T-helper 22 cell (primary cell): ENCODE results near the gene GRID2.
"Not testable (repeated sequence)": the region's sequence is repeated elsewhere in the genome, so short reads cannot be mapped to it uniquely, and the experiment has no call there.

ENCODE experiments used
- DNase-seq: peaks from one replicate; pipeline ENCODE4 v3.0.0-alpha.2; 2020; ENCODE audit warnings: low read depth

GRID2 gene

GRCh38 chr4:93199492-93199891, 895.7 kb downstream of the GRID2 start:
- no peak for DNase-seq

- DNase-seq: no peak
These were observed 897.8 kb downstream of the GRID2 start for GRCh38 chr4:93201471-93202096.

DNA sequence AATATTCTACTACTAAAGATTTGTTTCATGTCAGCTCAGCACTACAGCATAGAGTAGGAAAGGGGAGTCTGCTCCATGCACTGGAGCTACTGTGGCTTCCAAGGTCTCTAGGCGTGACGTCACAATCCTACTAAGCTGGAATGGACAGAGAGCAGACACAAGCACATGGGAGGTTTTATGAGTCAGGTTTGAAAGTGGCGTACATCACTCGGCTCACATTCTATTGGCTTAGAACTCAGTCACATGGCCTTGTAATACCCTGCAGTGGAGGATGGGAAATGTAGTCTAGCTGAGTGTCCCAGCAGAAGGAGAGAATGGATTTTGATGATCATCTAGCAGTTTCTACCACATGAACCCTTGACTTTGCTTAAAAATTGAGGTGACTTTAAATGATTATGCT, 899.9 kb downstream of the GRID2 start:
- no peak for DNase-seq

DNA sequence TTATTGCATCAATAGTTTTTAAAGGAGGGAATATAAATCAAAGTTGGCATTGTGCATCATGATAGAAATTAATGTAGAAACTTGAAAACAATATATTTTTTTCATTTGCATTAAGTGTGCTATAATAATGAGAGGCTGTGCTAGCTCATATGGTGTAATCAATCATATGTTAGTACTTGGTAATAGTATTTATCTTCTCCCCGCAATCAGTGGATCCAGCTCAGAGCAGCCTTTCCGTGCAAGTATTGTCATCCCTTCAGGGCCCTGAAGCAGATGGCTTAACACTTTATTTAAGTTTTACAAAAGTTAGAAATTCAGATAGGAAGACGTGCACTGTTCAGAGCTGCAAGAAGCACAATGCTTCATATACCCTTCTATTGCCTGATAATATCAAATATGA, 908.5 kb downstream of the GRID2 start:
- no peak for DNase-seq

- DNase-seq: no peak
These were observed 912.9 kb downstream of the GRID2 start for GRCh38 chr4:93216646-93217045.

GRCh38 chr4:93217431-93217830, 913.7 kb downstream of the GRID2 start:
- DNase-seq: no peak

- no peak for DNase-seq
These were observed 918.0 kb downstream of the GRID2 start for GRCh38 chr4:93221771-93222170.

- DNase-seq: no peak
These were observed 924.3 kb downstream of the GRID2 start for GRCh38 chr4:93228021-93228420.

DNA sequence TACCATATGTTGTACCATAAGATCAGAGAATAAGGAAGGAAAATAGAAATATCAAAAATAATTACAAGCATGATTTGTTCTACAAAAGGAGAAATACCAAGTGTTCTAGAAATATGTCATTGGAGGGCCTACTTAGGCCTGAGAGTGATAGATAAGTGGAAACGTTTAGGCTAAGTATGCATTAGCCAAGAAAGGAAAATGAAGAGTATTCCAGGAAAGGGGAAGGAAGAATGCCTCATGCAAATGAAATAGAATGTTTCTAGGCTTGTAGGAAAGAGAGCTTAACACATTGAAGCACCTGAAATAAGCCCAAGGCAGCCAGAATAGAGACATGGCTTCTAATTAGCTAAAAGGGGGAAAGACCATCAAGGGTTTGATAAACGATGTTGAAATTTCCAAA, 929.1 kb downstream of the GRID2 start:
- DNase-seq: no peak

DNA sequence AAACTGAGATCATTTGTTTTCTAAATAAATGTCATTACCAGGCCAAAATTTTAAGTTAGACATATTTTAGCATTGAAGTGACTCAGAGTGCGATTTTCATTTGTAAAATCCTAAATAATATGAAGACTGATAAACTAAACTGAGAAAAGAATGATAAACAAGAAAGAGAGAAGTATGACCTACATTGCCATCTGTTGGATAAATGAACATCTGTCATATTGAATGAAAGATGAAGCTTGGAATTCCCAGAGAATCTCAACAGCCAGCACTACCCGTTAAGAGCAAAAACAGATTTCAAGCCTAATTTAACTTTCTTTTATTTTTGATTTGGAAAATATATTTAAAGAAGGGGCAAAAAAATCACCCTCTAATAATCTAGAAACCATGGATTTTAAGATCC, 933.8 kb downstream of the GRID2 start:
- no peak for DNase-seq

DNA sequence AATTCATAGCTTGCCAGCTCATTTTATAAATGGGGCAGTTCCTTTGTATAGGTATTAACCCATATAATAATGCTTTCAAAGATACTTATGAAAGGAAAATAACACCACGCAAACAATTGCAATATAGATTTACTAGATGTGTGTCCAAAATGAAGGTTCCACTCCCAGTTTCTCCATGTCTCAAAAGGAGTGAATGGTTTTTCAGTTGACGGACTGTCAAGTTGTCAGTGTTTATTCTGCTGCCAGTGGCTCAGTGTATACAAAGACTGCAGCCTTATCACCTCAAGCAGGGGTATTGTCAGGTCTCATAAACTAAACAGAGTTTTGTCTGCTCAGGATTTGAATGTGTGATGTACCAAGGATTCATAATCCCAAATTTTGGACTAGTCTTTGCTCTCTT, 939.5 kb downstream of the GRID2 start:
- DNase-seq: no peak

DNA sequence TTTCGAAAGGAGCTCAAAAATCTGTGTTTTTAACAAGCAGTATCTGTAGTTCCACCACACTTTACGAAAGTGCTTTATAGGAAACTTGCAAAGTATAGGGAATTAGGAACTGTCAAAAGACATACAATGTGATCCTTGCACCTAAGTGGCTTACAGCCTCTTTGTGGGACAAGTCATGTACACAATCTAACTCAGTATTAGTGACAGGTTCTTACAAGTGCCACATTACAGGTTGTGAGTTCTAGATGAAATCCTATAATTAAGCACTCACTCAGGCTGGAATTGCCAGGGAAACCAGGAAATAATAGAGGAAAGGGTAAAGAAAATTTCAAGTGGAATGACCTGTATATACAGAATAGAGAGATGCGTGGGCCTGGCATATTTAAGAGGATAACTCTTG, 957.4 kb downstream of the GRID2 start:
- DNase-seq: no peak

DNA sequence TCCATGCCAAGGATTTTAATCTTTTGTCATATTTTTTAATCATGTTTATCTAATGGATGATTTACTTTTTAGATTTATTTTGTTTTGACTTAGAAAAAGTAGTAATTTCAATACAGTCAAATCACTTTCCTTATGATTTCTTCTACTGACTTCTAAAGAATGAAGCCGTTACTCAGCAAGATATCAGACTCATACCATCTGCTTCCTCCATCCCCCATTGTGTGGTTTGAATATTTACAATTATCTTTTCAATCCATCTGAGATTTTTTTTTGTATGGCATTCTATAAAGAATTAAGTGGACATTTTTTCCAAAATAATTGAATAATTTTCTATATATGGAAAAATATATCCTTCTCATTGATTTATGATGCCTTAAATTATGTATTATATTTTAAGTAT, 959.4 kb downstream of the GRID2 start:
- DNase-seq: no peak

- no peak for DNase-seq
These were observed 964.0 kb downstream of the GRID2 start for GRCh38 chr4:93267747-93268146.

- DNase-seq: no peak
These were observed 981.6 kb downstream of the GRID2 start for GRCh38 chr4:93285346-93285745.

DNA sequence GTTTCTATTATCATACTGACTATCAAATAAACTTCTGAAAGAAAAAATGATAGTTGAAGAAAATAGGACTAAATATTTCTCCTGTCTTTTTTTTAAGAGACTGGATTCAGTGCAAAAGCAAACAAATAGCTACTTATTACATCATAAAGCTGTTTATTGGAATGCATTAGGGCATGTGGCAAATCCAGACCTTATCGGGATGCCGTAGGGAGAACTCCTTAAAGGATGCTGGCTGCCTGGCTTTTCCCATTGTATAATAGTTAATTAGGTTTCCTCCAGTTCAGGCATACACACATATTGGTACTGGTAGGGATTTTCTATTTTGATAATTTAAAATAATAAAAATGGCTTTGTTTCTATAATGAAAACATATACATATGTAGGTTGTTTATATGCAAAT, 985.5 kb downstream of the GRID2 start:
- no peak for DNase-seq

DNA sequence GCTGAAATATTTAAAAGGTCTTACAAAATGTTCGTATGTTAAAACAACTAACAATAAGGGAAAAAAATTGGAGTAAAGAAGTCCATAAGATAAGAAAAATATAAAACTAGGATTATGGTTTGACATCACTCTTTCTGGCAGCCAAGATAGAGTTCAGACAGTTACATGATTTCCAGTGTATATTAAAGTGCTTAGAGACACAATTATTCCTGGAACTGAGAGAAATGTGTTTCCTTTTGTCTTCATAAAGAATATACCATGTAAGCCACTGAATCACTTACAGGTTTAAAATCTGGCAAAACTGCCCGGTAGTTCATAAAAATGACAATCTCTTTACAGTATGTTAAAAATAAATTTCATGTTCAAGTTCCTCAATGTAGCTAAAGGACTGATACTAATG, 986.1 kb downstream of the GRID2 start:
- DNase-seq: no peak

GRCh38 chr4:93299118-93299517, 995.4 kb downstream of the GRID2 start:
- no peak for DNase-seq

- DNase-seq: not testable (repeated sequence)
These were observed 997.2 kb downstream of the GRID2 start for GRCh38 chr4:93300780-93301555.

GRCh38 chr4:93302310-93302709, 998.5 kb downstream of the GRID2 start:
- no peak for DNase-seq

DNA sequence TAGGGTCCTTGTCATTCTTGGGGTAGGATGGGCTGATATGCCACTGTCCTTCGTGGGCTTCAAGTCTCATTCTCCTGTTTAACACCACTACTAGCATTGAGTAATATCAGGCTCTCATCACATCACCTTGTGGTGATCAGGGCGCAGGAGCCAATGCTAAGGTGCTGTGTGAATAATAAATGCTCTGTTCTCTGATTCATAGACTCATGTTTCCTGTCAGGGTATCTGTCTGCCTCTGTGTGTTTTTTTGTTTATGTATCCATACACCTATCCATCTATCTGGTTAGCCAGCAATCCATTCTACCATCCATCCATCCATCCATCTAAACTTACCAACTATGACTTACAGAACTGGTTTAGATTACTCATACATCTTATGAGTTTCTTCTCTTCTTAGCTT, 999.7 kb downstream of the GRID2 start:
- no peak for DNase-seq

- no peak for DNase-seq
These were observed 1008.5 kb downstream of the GRID2 start for GRCh38 chr4:93312299-93312698.

DNA sequence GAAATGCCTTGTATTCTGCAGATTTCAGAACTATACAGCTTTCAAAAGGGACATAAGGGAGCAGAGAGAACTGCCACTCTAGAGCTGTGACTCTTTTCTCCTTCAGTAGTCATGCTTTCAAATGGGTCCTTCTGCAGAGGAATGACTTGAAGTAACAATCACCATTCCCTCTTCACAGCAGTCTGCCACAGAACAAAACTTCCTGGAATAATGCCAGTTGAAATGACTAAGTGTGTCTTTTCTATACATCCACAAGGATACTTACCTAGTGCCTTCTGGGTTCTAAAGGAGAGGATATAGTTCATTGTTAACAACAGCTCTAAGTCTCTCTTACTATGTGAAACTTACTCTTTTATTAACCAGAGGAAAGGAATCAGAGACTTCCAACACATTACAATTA, 1009.4 kb downstream of the GRID2 start:
- no peak for DNase-seq

DNA sequence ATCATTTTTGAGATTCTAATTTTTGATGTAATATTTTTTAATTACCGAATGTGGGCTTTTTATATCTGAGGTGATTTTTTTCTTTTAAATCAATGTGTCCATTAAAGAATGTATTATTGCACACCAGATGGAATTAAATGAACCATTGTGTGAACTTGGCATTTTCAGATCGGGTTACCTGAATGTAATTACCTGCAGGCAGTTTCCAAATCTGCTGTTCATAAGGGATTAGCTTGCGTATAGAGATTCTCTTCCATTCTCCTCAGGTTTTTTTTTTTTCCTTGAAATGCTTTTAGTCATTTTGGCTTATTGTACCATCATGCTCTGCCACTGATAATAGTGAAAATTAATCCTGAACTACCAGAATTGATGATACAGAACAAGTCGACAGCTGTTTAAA, 1013.3 kb downstream of the GRID2 start:
- DNase-seq: no peak
